Mucosa of stomach (tissue), 1 donor: ENCODE measurements around the gene MR1.

Experiments
- H3K27me3 ChIP-seq: one replicate; pipeline ENCODE4 v1.7.0; 2013; ENCODE audit warnings: mild to moderate bottlenecking, low read length; ENCODE audit not compliant: control insufficient read depth, insufficient read depth
- H3K36me3 ChIP-seq: one replicate; pipeline ENCODE4 v1.7.0; 2013; ENCODE audit warnings: low read length; ENCODE audit not compliant: control insufficient read depth, insufficient read depth
- H3K4me1 ChIP-seq: one replicate; pipeline ENCODE4 v1.7.0; 2013; ENCODE audit warnings: mild to moderate bottlenecking, low read length; ENCODE audit not compliant: control insufficient read depth, insufficient read depth
- H3K4me3 ChIP-seq: one replicate; pipeline ENCODE4 v1.7.0; 2013; ENCODE audit warnings: low read length
- H3K9ac ChIP-seq: one replicate; pipeline ENCODE4 v1.7.0; 2013; ENCODE audit warnings: mild to moderate bottlenecking, low read length, moderate library complexity
- H3K9me3 ChIP-seq: one replicate; pipeline ENCODE4 v1.7.0; 2013; ENCODE audit warnings: mild to moderate bottlenecking, low read length, moderate library complexity; ENCODE audit not compliant: control insufficient read depth
- donor health status: Pancreatic carcinoma.

Gene MR1

GRCh38 chr1:181099152-181100014, 65.6 kb downstream of the MR1 start:
- H3K36me3 ChIP-seq: no peaks in the 10 kb centered on the region
- H3K9ac ChIP-seq: no peak overlapping the region
- H3K27me3 ChIP-seq: no peaks in the 10 kb centered on the region
- H3K4me3 ChIP-seq: no peak overlapping the region
- H3K9me3 ChIP-seq: no peaks in the 10 kb centered on the region
- peaks cover 23% of the 10 kb centered on the region for H3K4me1 ChIP-seq

DNA sequence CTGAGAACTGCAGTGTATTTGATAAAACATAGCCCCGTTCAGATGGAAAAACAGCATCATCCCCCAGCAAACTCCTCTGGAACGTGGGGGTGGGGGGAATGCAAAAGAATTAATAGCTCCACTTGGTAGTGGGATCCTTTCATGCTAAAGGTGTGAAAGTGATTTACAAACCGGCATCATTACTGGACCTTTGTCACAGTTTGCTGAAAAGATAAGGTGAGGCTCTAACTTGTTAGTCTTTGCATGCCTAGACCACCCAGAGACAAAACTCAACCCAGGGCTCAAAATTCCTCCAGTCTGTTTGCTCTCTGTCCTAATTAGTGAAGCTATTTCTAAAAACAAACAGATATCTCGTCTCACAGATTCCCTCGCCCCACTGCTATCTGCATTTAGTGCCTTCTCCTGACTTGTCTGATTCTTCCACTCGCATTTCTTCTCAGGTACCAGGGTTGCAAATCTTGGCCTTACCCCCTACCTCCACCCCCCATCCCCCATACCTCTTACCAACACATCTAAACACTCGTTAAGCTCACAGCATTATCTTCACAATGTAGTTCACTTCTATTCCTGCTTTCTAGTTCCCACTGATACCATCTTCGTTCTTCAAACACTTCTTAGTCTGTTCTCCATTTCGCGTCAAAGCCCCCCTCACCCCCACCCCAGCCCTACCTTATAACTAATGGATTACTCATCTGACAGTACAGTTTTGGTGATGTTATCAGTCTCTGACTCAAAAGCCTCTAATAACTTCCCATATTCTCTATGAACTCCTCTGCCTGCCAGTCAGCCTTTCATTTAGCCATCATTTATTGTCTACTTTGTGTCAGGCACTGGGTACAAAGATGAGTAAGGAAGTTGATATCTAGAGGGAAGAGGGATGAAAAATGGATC, 66.5 kb downstream of the MR1 start:
- Histone ChIP-seq H3K4me1 (peaks cover 25% of the 10 kb centered on the region), H3K9ac (no peak overlapping the region), H3K9me3 (no peaks in the 10 kb centered on the region), H3K27me3 (no peaks in the 10 kb centered on the region), H3K36me3 (no peaks in the 10 kb centered on the region), H3K4me3 (no peak overlapping the region)

DNA sequence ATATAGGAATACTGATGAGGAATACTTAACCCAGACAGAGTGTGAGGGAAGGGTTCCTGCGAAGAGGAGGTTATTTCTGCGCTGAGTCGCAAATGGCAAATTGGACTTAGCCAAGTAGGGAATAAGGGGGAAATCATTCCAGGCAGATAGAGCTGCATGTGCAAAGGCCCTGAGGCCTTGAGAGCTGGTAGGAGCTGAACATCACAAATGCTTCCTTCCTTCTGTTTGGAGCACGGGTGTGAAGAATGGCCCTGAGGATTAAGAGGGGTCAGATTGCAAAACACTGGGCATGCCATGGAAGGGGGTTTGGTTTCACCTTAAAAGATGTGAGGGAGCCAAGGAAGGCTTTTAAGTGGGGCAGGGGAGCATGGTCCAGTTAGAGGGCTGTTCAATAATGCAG, 67.2 kb downstream of the MR1 start:
- no peak overlapping the region for H3K9ac ChIP-seq
- no peaks in the 10 kb centered on the region for H3K36me3 ChIP-seq
- no peak overlapping the region for H3K4me3 ChIP-seq
- no peaks in the 10 kb centered on the region for H3K27me3 ChIP-seq
- peaks cover 25% of the 10 kb centered on the region for H3K4me1 ChIP-seq
- no peaks in the 10 kb centered on the region for H3K9me3 ChIP-seq

DNA sequence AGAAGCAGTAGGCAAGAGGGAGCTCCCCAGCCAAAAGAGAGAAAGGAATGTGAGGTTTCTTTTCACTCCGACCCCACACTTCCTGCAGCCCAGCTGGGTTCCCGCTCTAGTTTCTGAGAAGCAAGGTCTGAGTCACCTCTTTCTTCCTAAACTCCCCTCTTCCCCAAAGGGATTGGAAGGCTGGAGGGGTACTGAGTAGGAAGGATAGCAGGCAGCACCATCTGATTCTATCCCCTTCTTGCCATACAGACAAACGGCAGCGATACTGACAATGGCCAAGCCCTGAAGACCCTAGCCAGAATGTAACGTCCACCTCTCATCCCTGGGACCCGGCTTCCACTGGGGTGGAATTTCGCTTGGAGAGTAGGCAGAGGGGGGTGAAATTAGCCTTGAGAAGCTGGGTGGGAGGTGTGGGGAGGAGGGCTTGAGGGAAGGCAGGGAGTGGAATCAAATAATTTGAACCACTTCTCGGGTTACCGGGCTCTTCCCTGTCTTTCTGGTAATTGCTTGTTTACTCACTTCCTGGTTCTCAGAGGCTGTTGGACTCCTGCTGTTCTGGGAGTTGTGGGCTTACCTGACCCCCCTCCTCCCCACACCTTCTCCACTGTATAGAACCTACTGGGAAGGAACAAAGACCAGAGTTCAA, 67.9 kb downstream of the MR1 start:
- H3K27me3 ChIP-seq: no peaks in the 10 kb centered on the region
- no peaks in the 10 kb centered on the region for H3K36me3 ChIP-seq
- no peak overlapping the region for H3K9ac ChIP-seq
- no peak overlapping the region for H3K4me3 ChIP-seq
- no peaks in the 10 kb centered on the region for H3K9me3 ChIP-seq
- peaks cover 23% of the 10 kb centered on the region for H3K4me1 ChIP-seq

DNA sequence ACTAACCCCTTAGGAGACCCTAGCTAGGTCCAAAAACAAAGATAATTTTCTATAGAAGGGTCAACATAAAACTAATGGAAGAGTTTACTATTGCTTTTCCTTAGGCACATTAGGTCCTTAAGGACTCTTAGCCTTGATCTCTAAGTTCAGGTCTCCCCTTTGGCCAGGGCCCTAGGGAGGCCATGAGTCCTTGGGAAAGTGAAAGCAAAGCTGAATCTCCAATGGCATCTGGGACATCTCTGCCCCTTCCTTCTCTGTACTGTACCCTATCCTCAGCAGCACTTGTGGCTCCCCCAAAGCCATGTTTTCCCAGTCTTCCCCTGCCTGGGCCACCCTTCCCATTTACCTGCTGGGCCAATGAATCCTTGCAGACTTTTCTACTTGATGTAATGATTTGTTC, 69.1 kb downstream of the MR1 start:
- H3K4me1 ChIP-seq: peaks cover 18% of the 10 kb centered on the region
- no peaks in the 10 kb centered on the region for H3K36me3 ChIP-seq
- H3K9me3 ChIP-seq: no peaks in the 10 kb centered on the region
- H3K27me3 ChIP-seq: no peaks in the 10 kb centered on the region
- no peak overlapping the region for H3K4me3 ChIP-seq
- H3K9ac ChIP-seq: no peak overlapping the region

DNA sequence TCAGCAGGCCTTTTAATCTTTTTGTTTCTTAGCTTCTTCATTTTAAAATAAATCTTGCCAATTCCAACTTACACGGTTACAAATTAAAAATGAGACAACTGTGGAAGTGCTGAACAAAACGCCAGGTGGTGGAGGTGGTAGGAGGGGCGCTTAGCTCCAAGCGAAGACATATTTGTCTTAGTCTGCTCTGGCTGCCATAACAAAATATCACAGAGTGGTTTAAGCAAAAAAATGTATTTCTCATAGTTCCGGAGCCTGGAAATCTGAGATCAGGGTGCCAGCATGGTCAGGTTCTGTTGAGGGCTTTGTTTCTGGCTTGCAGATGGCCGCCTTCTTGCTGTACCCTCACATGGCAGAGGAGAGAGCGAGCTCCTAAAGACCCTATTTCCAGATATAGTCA, 69.6 kb downstream of the MR1 start:
- Histone ChIP-seq H3K27me3 (no peaks in the 10 kb centered on the region), H3K36me3 (no peaks in the 10 kb centered on the region), H3K9ac (no peak overlapping the region), H3K4me1 (peaks cover 20% of the 10 kb centered on the region), H3K4me3 (no peak overlapping the region), H3K9me3 (no peaks in the 10 kb centered on the region)

DNA sequence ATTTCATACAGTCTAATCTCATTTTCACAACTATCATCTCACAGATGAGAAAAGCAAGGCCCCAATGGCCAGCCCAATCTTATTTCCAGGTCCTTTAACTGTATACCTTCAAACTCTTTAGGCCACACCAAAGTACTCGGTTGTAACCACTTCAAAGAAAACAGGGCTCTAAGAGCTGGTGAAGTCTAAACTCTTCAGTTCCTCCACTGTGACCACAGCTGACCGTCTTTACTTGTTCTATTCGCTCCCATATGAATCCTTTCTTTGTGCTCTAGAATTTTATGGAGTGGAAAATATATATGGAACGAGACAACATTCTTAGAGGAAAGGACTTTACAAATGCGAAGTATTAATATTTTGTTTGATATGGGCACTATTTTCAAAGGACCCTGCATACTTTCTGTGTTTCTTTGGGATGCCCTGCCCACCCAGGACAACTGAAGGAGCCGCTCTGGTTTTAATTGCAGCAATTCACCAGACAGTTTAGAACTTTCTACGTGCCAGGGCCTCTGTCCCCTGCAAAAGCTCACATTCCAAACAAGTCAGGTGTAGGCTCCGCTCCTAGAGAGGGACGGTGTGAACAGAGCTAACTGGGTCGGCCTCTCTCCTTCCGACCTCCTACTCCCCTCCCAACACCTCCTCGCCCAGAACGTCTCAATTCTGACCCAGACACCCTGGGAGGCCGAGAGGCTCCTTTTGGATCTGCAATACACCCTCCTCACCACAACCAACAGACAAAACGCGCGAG, 70.4 kb downstream of the MR1 start:
- no peaks in the 10 kb centered on the region for H3K9me3 ChIP-seq
- H3K4me1 ChIP-seq: peaks cover 20% of the 10 kb centered on the region
- H3K4me3 ChIP-seq: peak overlapping the region; percentile 38

GRCh38 chr1:181104790-181105133, 71.0 kb downstream of the MR1 start:
- no peaks in the 10 kb centered on the region for H3K36me3 ChIP-seq
- peak overlapping the region; percentile 87 for H3K9ac ChIP-seq
- peaks cover 18% of the 10 kb centered on the region for H3K4me1 ChIP-seq
- H3K4me3 ChIP-seq: peak overlapping the region; percentile 38
- no peaks in the 10 kb centered on the region for H3K9me3 ChIP-seq
- H3K27me3 ChIP-seq: no peaks in the 10 kb centered on the region

More for the DNA sequence above, 70.4 kb downstream of the MR1 start:
- Histone ChIP-seq H3K27me3 (no peaks in the 10 kb centered on the region), H3K9ac (peak overlapping the region; percentile 87), H3K36me3 (no peaks in the 10 kb centered on the region)

DNA sequence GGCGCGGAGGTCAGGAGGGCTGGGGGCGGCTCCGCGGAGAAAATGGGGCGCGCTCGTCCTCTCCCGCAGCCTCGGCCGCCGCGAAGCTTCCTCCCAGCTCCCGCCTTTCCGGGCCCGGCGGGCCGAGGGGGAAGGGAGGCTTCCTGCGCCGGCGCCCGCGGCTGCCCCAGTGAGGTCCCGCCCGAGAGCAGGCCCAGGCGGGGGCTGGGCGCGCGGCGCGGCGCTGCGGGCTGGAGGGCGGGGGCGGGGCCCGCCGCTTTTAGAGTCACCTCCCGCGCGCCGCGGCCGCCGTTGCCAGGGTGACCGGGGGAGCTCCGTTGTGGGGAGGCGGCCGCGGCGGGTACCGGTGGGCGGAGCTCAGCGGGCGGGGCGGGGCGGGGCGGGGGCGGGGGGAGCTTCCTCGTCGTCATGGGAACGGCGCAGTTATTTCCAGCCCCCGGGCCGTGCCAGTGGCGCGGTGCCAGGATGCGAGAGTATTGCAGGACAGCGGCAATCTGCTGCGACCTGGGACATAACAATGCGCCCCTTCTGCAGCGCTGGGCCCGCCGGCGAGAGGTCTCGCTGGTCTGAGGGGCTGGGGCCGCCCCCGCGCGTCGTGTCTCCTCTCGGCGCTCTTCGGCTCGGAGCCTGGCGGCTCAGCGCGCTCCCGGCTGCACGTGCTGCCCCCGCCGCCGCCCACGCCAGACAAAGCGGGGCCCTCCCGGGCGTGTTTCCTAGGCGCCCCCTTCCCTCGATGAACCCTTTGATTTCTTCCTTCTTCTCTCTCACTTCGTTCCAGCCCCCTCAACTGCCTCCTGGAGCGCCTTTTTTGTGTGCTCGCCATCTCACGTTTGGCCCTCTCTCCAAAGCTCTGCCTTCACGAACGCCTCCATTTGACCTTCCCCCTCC, 71.6 kb downstream of the MR1 start:
- Histone ChIP-seq H3K4me1 (peaks cover 14% of the 10 kb centered on the region), H3K36me3 (no peaks in the 10 kb centered on the region), H3K27me3 (no peaks in the 10 kb centered on the region), H3K4me3 (peak overlapping the region; percentile 38), H3K9me3 (no peaks in the 10 kb centered on the region), H3K9ac (peak overlapping the region; percentile 87)

- no peaks in the 10 kb centered on the region for H3K27me3 ChIP-seq
- peaks cover 14% of the 10 kb centered on the region for H3K4me1 ChIP-seq
- H3K9me3 ChIP-seq: no peaks in the 10 kb centered on the region
- H3K4me3 ChIP-seq: no peak overlapping the region
- no peak overlapping the region for H3K9ac ChIP-seq
- no peaks in the 10 kb centered on the region for H3K36me3 ChIP-seq
Observed at GRCh38 chr1:181106022-181106312, 72.2 kb downstream of the MR1 start.

DNA sequence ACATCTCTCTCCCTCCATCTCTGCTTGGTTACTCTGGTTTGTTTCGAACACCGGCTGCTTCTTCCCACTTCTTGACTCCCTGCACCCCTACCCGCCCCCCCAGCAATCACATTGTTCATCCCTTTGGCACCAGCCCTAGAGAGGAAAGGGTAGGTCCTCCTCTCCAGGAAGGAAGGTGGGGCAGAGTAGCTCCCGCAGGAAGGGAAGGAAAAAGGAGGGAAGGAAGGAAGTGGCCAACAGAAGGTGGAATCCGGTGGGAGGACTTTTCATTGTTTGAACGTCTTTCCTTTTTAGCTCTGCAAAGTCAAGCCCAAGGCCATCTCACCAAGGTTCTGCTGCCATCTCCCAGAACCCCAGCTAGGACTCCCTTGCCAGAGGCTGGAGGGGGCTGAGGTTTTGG, 72.7 kb downstream of the MR1 start:
- H3K36me3 ChIP-seq: no peaks in the 10 kb centered on the region
- peaks cover 14% of the 10 kb centered on the region for H3K4me1 ChIP-seq
- no peaks in the 10 kb centered on the region for H3K9me3 ChIP-seq
- no peaks in the 10 kb centered on the region for H3K27me3 ChIP-seq
- H3K4me3 ChIP-seq: no peak overlapping the region
- H3K9ac ChIP-seq: no peak overlapping the region
